Transverse colon (tissue), 4 donors: ENCODE data around the gene PTPRN2. TPM values are rescaled to one million over a fixed set of nuclear protein-coding genes. Genes with fewer than 3 reads are reported as not detected.

Experiments
- DNase-seq: peaks from one replicate; pipeline ENCODE4 v3.0.0-alpha.2; 2019
- H3K27ac ChIP-seq, 4 donors: fragments of 200-600 bp; sonication (generic); 2 replicates each; pipeline ENCODE4 v1.5.1; 2016 to 2018; ENCODE audit warnings: inconsistent platforms in 4 of 4
- H3K27me3 ChIP-seq: fragments of 200-600 bp; sonication (generic); 2 replicates; pipeline ENCODE4 v1.5.1; 2017; ENCODE audit warnings: inconsistent platforms
- H3K36me3 ChIP-seq, 4 donors: fragments of 200-600 bp; sonication (generic); 2 replicates each; pipeline ENCODE4 v1.5.1; 2017 to 2019; ENCODE audit warnings: inconsistent platforms in 4 of 4
- H3K4me1 ChIP-seq, 4 donors: fragments of 200-600 bp; sonication (generic); 2 replicates each; pipeline ENCODE4 v1.5.1; 2017 to 2020; ENCODE audit warnings: inconsistent platforms in 4 of 4
- H3K4me3 ChIP-seq, 4 donors: fragments of 200-600 bp; sonication (generic); 1 replicate in 1 of 4; 2 replicates in 3 of 4; pipeline versions ENCODE4 v1.5.1 to v1.6.1; 2017 to 2019; ENCODE audit warnings: inconsistent platforms in 4 of 4
- H3K9me3 ChIP-seq, 2 donors: fragments of 200-600 bp; sonication (generic); 2 replicates each; pipeline ENCODE4 v1.5.1; 2017 to 2019; ENCODE audit warnings: inconsistent platforms in 2 of 2
- EP300 ChIP-seq: sonication (generic); formaldehyde crosslinking; IDR thresholded peaks from one replicate; pipeline ENCODE4 v1.6.1; 2017; ENCODE audit warnings: antibody characterized with exemption, low read depth
- POLR2A ChIP-seq: fragments of 450-650 bp; IDR thresholded peaks from one replicate; pipeline ENCODE4 v1.6.1; 2016; ENCODE audit warnings: antibody characterized with exemption, mild to moderate bottlenecking, moderate library complexity
- POLR2AphosphoS5 ChIP-seq, 3 donors: sonication (generic); formaldehyde crosslinking; IDR thresholded peaks; one replicate each; pipeline ENCODE4 v1.6.1; 2016; ENCODE audit warnings: antibody characterized with exemption in 3 of 3
- WGBS, 2 donors: methylation state at CpG; one replicate each; pipeline ENCODE4 v1.1.5; 2018; ENCODE audit warnings: low coverage in 1 of 2; 5-methylcytosine and 5-hydroxymethylcytosine counted together
- in situ Hi-C, 4 donors: fragments of 200-750 bp; cut with MboI; loops; one replicate each; pipeline versions ENCODE4 v1.15.0 to v1.15.1; 2017; ENCODE audit warnings: low sequenced_read_pairs in 3 of 4, low pct_ligation_motif_present in 1 of 4, low pct_unique_long_range_greater_than_20kb in 1 of 4
- intact Hi-C: fragments of 100-400 bp; cut with DNase I; formaldehyde crosslinking; loops from one replicate; pipeline ENCODE4 v1.15.1; 2023; ENCODE audit warnings: low total_unique reads
- total RNA-seq, 4 donors: library from RNA; depleted of rRNA; stranded (reverse); fragments of >200 nt; gene quantifications; one replicate each; pipeline ENCODE4 v1.1.0, GENCODE V29; 2016
- TF ChIP-seq, protein P1 (sequence below), 5 experiments: fragments of 200-600 bp in 3 of 5; fragments of 450-650 bp in 2 of 5; sonication (generic) in 3 of 5; IDR thresholded peaks; 1 replicate in 2 of 5; 2 replicates in 3 of 5; pipeline ENCODE4 v1.5.1; 2016 to 2017; ENCODE audit warnings: antibody characterized with exemption in 5 of 5, inconsistent platforms in 3 of 5, mild to moderate bottlenecking in 2 of 5, moderate library complexity in 1 of 5

The PTPRN2 gene
- total RNA-seq, 4 donors from 2014 or later: 15.4 to 31.1 (median 21.8) TPM

DNA sequence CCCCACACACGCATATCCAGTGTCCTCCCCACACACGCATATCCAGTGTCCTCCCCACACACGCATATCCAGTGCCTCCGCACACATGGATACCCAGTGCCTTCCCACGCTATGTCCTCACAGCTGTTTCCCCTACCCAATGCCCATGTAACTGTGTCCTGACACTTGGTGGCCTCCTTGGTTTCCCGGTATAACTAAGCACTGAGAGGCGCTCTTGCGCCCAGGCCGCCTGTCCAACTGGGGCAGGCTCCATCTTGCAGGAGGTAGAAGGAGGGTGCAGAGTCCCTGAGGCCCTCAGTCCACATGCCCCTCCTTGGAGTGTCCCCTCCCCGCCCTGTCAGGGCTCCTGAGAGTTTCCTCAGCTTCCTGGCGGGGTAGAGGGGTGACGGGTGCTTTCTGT, 715.2 kb downstream of the PTPRN2 start:
- DNase-seq: no peak

DNA sequence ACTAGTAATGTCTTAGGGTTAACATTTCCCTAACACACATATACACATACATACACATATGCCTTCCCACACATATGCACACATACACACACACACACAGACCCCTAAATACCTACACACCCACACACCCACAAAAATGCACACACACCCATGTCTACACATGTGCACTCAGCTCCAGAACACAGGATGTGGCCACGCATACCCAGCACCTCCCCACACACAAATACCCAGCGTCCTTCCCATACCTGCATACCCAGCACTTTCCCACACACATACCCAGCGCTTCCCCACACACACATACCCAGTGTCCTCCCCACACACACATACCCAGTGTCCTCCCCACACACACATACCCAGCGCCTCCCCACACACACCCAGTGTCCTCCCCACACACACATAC, 715.9 kb downstream of the PTPRN2 start:
- no peaks in the 10 kb centered on the region for H3K36me3 ChIP-seq
- H3K27me3 ChIP-seq: peaks cover 8% of the 10 kb centered on the region
- no peak for TF ChIP-seq EP300
- no peak for TF ChIP-seq POLR2A
- TF ChIP-seq, protein P1, sequence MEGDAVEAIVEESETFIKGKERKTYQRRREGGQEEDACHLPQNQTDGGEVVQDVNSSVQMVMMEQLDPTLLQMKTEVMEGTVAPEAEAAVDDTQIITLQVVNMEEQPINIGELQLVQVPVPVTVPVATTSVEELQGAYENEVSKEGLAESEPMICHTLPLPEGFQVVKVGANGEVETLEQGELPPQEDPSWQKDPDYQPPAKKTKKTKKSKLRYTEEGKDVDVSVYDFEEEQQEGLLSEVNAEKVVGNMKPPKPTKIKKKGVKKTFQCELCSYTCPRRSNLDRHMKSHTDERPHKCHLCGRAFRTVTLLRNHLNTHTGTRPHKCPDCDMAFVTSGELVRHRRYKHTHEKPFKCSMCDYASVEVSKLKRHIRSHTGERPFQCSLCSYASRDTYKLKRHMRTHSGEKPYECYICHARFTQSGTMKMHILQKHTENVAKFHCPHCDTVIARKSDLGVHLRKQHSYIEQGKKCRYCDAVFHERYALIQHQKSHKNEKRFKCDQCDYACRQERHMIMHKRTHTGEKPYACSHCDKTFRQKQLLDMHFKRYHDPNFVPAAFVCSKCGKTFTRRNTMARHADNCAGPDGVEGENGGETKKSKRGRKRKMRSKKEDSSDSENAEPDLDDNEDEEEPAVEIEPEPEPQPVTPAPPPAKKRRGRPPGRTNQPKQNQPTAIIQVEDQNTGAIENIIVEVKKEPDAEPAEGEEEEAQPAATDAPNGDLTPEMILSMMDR (IDR thresholded peaks at IDR 0.05): no peak
- TF ChIP-seq POLR2AphosphoS5 (IDR thresholded peaks at IDR 0.05): no peak
- intact Hi-C loops: no loop called here
- no peak for DNase-seq
- in situ Hi-C loops: loop anchor here in 1 of 4 donors (25.0 kb wide), 1 partner anchor 434 kb away; no protein-coding TSS in a partner anchor
- no peak overlapping the region for H3K27ac ChIP-seq
- 77 to 81% methylated on average over 3 to 4 of the region's 4 CpGs for WGBS, 2 donors
- H3K4me1 ChIP-seq: peaks cover 0 to 4% (median 0%) of the 10 kb centered on the region in 4 donors
- no peaks in the 10 kb centered on the region for H3K9me3 ChIP-seq
- H3K4me3 ChIP-seq: no peak overlapping the region

More for the DNA sequence above, 715.2 kb downstream of the PTPRN2 start:
- Histone ChIP-seq H3K4me3 (no peak overlapping the region), H3K9me3 (no peaks in the 10 kb centered on the region), H3K4me1 (peaks cover 0 to 4% (median 0%) of the 10 kb centered on the region in 4 donors), H3K27ac (no peak overlapping the region), H3K27me3 (peaks cover 8% of the 10 kb centered on the region), H3K36me3 (no peaks in the 10 kb centered on the region)
- intact Hi-C loops: no loop called here
- in situ Hi-C loops: loop anchor here in 1 of 4 donors (25.0 kb wide), 1 partner anchor 435 kb away; no protein-coding TSS in a partner anchor
- 85 to 100% methylated on average over 2 to 12 of the region's 12 CpGs for WGBS, 2 donors
- TF ChIP-seq POLR2AphosphoS5 (IDR thresholded peaks at IDR 0.05) (no peak), POLR2A (no peak), EP300 (no peak)
- TF ChIP-seq, protein P1 (IDR thresholded peaks at IDR 0.05): no peak

DNA sequence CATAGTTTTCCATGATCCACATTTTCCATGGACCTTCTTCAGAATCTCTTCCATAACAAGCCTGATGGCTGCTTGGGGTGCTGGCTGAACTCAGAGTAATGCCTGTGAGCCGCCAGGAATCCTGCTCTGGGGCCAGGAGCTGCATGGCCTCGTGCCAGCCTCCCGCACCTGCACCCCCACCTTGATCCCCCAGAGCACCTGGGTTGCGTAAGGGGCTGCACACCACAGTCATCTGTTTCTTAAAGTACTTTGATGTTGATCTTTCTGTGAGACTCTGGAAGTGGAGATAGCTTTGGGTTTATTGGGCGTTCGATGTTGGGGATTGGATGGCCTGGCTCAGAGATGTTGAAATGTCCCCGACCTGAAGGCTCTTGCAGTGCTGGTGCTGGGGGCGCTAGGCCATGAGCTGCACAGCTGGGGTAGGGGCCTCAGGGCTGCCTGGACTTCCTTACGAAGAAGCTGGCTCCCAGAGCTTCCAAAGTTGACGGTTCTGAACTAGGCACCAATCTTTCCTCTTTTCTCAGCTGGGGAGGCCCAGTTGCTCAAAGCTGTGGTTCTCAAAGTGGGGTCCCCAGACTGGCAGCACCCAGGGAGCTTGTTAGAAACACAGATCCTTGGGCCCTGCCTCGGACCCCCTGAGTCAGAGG, 716.9 kb downstream of the PTPRN2 start:
- intact Hi-C loops: no loop called here
- no peak for DNase-seq
- TF ChIP-seq, protein P1 (IDR thresholded peaks at IDR 0.05): no peak
- H3K4me3 ChIP-seq: no peak overlapping the region
- WGBS, 2 donors: 80% methylated on average over 11 of the region's 11 CpGs; no CpG with 5 or more reads in 1 of the 2 donors
- H3K27ac ChIP-seq: no peak overlapping the region
- peaks cover 0 to 4% (median 0%) of the 10 kb centered on the region in 4 donors for H3K4me1 ChIP-seq
- H3K9me3 ChIP-seq: no peaks in the 10 kb centered on the region
- H3K36me3 ChIP-seq: no peaks in the 10 kb centered on the region
- H3K27me3 ChIP-seq: peaks cover 8% of the 10 kb centered on the region
- in situ Hi-C loops: loop anchor here in 1 of 4 donors (25.0 kb wide), 1 partner anchor 433 kb away; no protein-coding TSS in a partner anchor

DNA sequence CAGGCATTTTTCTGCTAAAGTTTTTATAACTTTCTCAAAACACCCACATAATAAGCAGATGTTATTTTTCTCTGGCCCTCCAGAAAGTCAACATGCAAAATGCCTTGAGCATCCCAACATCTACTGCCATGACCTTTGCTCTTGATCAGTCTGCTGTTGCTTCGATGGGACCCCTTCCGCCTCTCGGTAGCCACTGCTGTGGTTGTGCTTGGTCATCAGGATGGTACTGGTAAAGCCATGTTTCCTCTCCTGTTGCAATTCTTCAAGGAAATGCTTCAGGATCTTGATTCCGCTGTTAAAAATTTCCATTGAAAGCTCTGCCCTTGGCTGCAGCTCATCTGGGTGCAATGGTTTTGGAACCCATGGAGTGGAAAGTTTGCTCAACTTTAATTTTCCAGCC, 717.8 kb downstream of the PTPRN2 start:
- TF ChIP-seq, protein P1 (IDR thresholded peaks at IDR 0.05): no peak
- TF ChIP-seq POLR2AphosphoS5 (IDR thresholded peaks at IDR 0.05) (no peak), POLR2A (no peak)
- H3K9me3 ChIP-seq: no peaks in the 10 kb centered on the region
- in situ Hi-C loops (loop anchor here in 1 of 4 donors (25.0 kb wide), 1 partner anchor 432 kb away; no protein-coding TSS in a partner anchor), intact Hi-C loops (no loop called here)
- H3K4me1 ChIP-seq: no peaks in the 10 kb centered on the region
- no peak for DNase-seq
- H3K36me3 ChIP-seq: no peaks in the 10 kb centered on the region
- no peak overlapping the region for H3K4me3 ChIP-seq
- H3K27me3 ChIP-seq: no peaks in the 10 kb centered on the region
- WGBS, 2 donors: 95 to 100% methylated on average over 3 to 4 of the region's 4 CpGs
- H3K27ac ChIP-seq: no peak overlapping the region
